HG02571 (cell line): ENCODE data around the gene TIMP2.
"Not testable (repeated sequence)": the region's sequence is repeated elsewhere in the genome, so short reads cannot be mapped to it uniquely, and the experiment has no call there.

ENCODE experiments used
- ATAC-seq: cut with Tn5 transposase; IDR thresholded peaks from one replicate; pipeline ENCODE4 v1.9.1; 2021; ENCODE audit warnings: mild to moderate bottlenecking, moderate library complexity; ENCODE audit not compliant: unreplicated experiment

The TIMP2 gene

GRCh38 chr17:78956254-78956653, 31.1 kb upstream of the TIMP2 start:
- ATAC-seq, result no peak

DNA sequence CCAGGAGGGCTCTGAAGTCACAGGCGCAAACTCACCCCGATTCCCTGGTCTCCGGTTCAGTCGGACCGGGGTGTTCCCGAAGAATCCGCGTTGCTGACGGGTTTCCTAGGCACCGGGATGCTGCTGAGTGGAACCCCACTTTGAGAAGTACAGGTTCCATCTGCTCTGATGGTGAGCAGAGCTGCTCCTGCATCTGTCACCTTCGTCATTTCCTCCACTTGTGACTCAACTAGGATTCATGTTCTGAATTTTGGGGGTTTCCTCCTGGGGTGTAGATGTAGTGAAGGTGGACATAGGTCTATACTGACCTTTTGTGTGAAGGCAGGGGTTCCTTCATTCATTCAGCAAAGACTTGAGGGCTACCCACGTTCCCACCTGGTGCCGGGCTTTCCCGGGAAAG, 29.5 kb upstream of the TIMP2 start:
- ATAC-seq, result no peak

GRCh38 chr17:78953356-78954350, 28.5 kb upstream of the TIMP2 start:
- ATAC-seq, result no peak

GRCh38 chr17:78952706-78953105, 27.5 kb upstream of the TIMP2 start:
- no peak for ATAC-seq

DNA sequence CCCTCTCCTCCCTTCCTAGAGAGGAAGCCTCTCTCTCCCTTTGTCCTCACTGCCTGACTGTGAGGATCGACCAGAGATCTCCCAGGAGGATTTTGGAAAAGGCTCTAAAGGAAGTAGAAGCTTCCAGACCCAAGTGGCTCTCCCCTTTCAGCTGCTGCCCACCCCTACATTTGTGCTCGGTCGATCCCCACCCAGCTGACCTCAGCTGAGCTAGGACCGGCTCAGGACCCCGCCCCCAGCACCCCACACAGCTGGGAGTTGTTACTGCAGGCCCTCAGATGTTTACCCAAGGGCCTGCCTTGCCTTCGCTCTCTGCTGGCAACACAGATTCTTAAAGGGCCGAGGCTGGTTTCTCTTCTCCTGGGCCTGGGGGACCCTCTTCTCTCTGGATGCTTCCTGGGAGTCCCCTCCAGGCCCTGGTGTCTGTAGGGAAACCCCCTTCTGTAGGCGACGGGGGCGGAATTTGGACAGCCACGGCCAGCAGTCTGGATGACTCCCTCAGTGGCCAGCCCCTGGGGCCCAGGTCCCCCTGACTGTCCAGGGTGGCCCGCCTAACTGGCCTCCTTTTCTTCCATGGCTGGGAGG, 26.9 kb upstream of the TIMP2 start:
- ATAC-seq, result no peak

DNA sequence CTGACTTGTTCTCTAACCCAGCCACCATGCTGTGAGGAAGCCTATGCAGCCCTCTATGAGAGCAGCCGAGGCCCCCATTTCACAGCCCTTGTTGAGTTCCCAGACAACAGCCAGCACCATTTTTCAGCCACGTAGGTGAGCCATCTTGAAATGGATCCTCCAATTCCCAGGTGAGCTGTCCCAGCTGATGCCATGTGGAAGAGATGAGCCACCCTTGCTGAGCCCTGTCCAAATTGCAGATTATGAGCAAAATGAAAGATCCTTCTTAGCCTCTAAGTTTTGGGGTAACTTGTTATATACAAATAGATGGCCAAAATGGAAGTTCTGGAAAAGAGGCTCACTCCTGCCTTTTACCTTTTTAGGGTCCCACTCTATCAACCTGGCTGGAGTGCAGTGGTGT, 25.7 kb upstream of the TIMP2 start:
- no peak for ATAC-seq

DNA sequence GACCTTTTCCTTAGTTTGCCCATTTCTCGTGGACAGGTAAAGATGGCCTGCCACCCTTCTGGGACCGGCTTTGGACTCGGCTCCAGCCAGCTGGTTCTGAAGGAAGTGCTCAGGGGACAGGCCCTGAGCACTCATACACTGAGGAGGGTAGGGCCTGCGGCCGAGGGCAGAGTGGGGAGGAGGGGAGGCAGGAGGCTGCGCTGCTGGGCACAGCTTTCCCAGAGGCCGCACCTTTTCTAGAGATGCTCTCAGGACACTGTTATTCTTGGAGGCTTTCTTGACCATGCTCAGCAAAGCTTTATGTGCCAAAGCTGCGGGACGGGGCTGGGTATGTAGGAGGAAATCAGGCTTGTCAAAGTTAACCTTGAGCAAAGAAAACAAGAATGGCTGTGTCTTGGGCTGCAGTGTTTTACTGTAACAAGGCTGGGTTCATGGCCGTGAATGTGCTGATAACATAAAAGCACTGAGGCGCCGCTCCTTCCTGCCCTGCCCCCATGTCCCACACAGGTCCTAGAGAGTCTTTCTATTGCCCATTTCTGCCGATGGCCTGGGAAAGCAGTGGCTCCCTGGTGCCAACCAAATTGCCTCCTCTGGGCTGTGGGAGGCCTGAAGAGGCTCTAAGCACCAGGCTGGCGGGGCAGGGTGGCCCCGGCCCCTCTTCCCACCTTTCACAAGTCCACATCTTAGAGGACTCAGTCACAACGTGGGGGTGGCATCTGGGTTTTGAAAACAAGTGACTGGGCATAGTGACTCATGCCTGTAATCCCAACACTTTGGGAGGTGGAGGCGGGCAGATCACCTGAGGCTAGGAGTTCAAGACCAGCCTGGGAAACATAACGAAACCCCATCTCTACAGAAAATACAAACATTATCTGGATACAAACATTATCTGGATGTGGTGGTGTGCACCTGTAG, 22.3 kb upstream of the TIMP2 start:
- no peak for ATAC-seq

- ATAC-seq, result no peak
Measured at GRCh38 chr17:78946631-78947030, 21.4 kb upstream of the TIMP2 start.

DNA sequence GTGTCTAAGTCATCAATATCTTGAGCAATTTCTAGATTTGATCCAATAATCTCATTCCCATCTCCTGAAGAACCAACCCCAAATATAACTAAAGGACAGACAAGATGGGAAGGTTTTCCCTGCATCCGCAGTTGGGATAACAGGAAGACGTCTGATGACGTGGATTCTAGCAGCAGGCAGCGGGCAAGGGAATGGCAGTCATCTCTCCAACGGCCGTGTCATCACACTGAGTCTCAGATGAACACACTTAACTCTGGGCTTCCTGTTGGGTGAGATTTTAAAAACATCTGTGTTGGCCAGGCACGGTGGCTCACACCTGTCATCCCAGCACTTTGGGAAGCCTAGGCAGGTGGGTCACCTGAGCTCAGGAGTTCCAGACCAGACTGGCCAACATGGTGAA, 20.9 kb upstream of the TIMP2 start:
- no peak for ATAC-seq

DNA sequence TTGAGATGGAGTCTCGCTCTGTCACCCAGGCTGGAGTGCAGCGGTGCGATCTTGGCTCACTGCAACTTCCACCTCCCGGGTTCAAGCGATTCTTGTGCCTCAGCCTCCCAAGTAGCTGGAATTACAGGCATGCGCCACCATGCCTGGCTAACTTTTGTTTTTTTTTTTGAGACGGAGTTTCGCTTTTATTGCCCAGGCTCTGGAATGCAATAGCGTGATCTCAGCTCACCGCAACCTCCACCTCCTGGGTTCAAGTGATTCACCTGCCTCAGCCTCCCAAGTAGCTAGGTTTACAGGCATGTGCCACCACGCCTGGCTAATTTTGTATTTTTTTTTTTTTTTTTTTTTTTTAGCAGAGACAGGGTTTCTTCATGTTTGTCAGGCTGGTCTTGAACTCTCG, 20.3 kb upstream of the TIMP2 start:
- ATAC-seq, result not testable (repeated sequence)

DNA sequence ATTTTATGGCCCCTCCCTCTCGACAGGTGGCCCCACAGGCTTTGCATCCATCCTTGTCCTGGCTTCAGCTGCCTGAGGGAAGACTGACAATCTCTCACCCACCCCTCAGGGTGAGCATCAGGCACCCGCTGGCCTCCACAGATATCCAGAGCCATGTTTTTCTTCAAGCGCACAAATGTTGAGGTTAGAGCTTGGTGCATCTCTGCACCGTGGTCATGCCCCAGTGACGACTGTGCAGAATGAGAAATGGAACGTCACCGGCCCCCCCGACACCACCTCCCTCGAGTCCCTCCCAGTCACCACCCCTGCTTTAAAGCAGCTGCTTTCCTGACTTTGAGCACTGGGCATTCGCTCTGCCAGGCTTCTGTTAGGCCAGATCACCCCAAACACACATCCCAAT, 19.8 kb upstream of the TIMP2 start:
- ATAC-seq, result no peak

DNA sequence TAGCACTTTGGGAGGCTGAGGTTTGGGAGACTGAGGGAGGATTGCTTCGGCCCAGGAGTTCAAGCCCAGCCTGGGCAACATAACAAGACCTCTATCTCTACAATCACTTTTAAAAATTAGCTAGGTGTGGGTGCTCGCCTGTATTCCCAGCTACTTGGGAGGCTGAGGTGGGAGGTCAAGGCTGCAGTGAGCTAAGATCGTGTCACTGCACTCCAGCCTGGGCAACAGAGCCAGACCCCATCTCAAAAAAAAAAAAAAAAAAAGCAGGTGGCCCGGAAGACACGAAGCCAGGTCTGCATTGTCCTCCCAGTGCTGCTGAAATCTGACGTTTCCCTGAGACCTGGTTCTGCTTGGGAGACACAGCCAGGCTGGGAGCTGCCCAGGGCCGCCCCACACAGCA, 18.8 kb upstream of the TIMP2 start:
- ATAC-seq, result no peak

GRCh38 chr17:78940708-78941107, 15.5 kb upstream of the TIMP2 start:
- no peak for ATAC-seq

DNA sequence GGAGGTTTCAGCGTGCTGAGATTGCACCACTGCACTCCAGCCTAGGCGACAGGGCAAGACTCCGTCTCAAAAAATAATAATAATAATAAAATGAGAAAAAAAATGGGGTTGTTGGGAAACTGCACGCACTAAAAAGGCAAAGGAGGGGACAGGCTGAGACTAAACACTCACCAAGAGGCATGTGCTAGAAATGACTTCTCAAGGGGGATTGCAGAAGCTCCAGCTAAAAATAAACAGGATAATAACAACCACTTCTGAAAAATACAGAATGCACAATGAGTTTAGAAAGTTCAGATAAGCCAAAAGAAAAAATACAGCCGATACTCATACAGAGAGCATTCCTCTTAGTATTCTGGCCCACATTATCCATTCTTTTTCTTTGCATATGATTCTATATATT, 15.1 kb upstream of the TIMP2 start:
- ATAC-seq, result no peak

DNA sequence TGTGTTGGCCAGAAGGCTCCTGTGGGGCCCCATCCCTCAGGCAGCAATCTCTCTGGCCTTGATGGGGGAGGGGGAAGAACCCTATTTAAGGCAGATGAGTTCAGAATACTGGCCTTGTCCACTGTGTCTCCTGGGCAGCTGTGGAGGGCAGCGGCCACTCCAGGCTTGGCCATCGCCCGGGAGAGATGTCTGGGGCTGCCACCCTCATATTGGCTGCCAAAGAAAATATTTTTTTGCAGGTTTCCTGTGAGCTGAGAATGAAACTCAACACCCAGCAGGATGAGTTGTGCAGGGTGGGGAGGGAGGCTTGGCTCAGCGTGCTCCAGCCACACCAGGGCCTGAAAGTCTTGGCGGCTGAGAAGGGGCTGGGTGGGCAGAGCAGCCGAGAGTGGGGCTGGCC, 14.4 kb upstream of the TIMP2 start:
- no peak for ATAC-seq

- ATAC-seq, result no peak
Measured at GRCh38 chr17:78937561-78937960, 12.4 kb upstream of the TIMP2 start.

DNA sequence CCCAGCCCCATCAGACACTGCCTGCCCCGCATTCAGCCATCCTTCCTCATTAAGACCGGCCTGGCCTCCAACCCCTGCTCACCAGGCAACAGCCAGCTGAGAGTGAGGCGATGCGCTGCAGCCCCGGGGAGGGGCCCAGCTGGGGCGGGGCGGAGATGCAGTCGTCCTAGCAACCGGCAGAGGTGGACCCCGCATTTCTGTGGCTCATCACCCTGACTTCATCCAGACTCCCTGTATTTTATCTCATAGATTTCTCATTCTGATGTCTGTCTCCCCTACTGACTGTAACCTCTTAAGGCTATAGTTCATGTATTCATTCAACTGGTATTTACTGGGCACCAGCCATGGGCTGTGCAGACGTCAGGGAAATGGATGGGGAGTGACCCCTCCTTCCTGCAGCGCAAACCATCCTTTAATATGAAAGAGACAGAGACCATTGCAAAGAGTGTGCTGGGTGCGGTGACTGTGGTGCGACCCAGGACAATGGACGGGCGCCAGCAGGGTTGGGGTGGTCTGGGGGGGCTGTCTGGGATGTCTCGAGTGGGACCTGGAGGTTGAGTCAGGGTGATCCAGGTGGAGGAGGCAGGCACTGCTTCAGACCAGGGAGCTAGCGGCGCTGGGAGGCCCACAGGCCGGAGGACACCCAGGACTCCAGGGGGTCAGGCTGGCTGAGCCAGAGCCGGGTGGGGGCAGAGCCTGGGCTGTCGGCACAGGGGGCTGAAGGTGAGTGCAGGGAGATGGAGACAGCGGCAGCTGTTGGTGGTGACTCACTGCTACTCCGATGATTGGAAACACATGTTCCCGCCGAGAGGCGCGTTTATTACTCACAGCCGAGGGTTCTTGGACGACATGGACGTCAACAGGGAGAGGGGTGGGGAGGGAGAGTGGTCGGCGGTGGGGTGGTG, 10.5 kb upstream of the TIMP2 start:
- no peak for ATAC-seq

DNA sequence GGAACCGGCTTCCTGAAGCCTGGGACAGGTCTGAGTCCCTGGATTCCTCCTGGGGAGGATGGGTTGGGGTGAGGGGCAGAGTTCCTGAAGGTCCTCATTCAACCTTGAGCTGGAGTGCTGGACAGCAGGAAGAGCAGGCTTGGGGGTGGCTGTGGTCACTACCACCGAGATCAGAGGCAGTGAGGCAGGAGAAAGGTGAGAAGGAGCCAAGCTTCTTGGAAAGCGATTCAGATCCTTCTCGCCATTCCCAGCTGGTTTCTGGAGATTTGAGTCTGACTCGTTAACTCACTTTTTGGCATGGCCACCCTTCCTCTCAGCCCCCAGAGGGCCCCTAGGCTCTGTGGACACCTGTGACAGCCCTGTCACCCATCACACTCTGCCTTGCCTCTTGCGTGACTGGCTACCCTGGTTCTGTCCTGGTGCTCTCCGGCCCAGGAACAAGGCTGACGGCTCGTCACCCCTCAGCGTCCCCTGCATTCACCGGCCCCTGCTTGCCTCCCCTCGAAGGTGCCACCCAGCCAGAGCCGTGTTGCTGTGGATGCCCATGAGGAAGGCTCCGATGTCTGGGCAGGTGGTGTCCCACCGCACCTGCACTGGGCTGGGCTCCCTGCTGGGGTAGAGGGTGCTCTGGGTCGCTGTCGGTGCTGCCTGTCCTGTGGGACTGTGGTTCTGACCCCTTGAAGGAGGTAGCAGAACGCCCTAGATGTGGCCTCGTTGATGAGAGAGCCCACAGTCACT, 9.7 kb upstream of the TIMP2 start:
- ATAC-seq, result no peak

DNA sequence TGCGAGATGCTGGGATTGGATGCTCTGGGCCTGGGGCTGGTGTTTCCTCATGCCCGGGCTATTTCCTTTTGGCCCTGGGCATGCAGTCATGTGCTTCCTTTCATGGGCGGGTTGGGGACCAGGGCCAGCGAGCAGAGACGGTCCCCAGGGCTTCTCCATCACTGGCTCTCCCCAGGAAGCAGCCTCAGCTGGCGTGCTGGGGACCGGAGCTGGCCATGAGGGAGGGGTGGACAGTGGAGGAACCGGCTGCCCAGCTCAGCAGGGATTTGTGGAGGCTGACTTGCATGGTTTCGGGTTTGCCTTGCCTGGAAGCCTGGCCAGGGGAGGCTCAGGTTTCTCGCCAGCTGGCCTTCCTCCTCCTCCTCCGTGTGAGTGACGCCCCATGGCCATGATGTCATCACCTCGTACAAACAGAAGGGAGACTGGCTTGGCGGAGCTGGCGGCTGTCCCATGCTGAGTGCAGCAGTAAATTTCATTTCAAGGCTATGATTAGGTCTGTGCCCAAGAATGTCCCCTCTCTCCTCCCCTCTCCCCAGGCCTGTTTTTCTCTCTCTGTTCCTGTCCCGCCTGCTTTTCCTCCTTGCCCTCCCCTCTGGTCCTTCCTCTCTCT, 8.9 kb upstream of the TIMP2 start:
- ATAC-seq, result no peak
